Measurements from ENCODE around the gene WWTR1. TPM values are rescaled to one million over a fixed set of nuclear protein-coding genes. Genes with fewer than 3 reads are reported as not detected.
A peak's percentile ranks its signal among the peaks of the same experiment; 100 is the strongest.

Gene WWTR1
- polyA plus RNA-seq, 1 experiment = 164 TPM

GRCh38 chr3:149474250-149474817 is 183.5 kb downstream of the WWTR1 start, which contains the start of gene TM4SF4:
TM4SF4 (plus strand) TSS chr3:149474697; CDS start chr3:149474878, 181 bp downstream.
- Histone ChIP-seq H3K27ac (ENCODE audit: low read depth, low read length) (peak within 1 kb of the TSS; percentile 4), H3K27me3 (ENCODE audit: control insufficient read depth, insufficient read depth, low read length) (no peaks in the 10 kb centered on the region), H3K9me3 (ENCODE audit: control insufficient read depth, insufficient read depth, low read length) (peaks cover 3% of the 10 kb centered on the region), H3K4me3 (ENCODE audit: low read depth, low read length) (no peak within 1 kb of the TSS)
- no peak for DNase-seq (ENCODE audit: low read depth, low spot score)
- ChIA-PET CTCF (interaction anchor here (0.9 to 2.1 kb wide), 4 partner anchors 9 to 519 kb away, joined by 3 to 6 read pairs (median 6); no protein-coding TSS in a partner anchor), POLR2A (no interaction called here)
- TF ChIP-seq CTCF (IDR thresholded peaks at IDR 0.05; ENCODE audit: low read depth, low read length) = no peak

- ChIA-PET POLR2A (interaction anchor here (0.5 to 1.7 kb wide), 5 partner anchors 11 to 502 kb away, joined by 3 to 5 read pairs (median 3); no protein-coding TSS in a partner anchor), CTCF (interaction anchor here (0.5 to 2.2 kb wide), 7 partner anchors 10 to 518 kb away, joined by 3 to 6 read pairs (median 6); no protein-coding TSS in a partner anchor)
- Histone ChIP-seq H3K9me3 (ENCODE audit: control insufficient read depth, insufficient read depth, low read length) (peaks cover 3% of the 10 kb centered on the region), H3K27ac (ENCODE audit: low read depth, low read length) (peak overlapping the region; percentile 4), H3K27me3 (ENCODE audit: control insufficient read depth, insufficient read depth, low read length) (no peaks in the 10 kb centered on the region), H3K4me3 (ENCODE audit: low read depth, low read length) (no peak overlapping the region)
- DNase-seq (ENCODE audit: low read depth, low spot score) = no peak
- TF ChIP-seq CTCF (IDR thresholded peaks at IDR 0.05; ENCODE audit: low read depth, low read length) = no peak
Measured at GRCh38 chr3:149473357-149474249, 184.2 kb downstream of the WWTR1 start.

- Histone ChIP-seq H3K27me3 (ENCODE audit: control insufficient read depth, insufficient read depth, low read length) (no peaks in the 10 kb centered on the region), H3K9me3 (ENCODE audit: control insufficient read depth, insufficient read depth, low read length) (peaks cover 3% of the 10 kb centered on the region), H3K27ac (ENCODE audit: low read depth, low read length) (no peak overlapping the region), H3K4me3 (ENCODE audit: low read depth, low read length) (no peak overlapping the region)
- no peak for TF ChIP-seq CTCF (IDR thresholded peaks at IDR 0.05; ENCODE audit: low read depth, low read length)
- CTCF ChIA-PET = interaction anchor here (0.7 to 2.2 kb wide), 3 partner anchors 23 to 352 kb away, joined by 3 to 6 read pairs (median 3); no protein-coding TSS in a partner anchor
- POLR2A ChIA-PET = interaction anchor here (1.0 to 1.7 kb wide), 3 partner anchors 9 to 99 kb away, joined by 3 to 5 read pairs (median 3); no protein-coding TSS in a partner anchor
- no peak for DNase-seq (ENCODE audit: low read depth, low spot score)
Measured at GRCh38 chr3:149472030-149472797, 185.6 kb downstream of the WWTR1 start.

- TF ChIP-seq CTCF (IDR thresholded peaks at IDR 0.05; ENCODE audit: low read depth, low read length) = no peak
- CTCF ChIA-PET = interaction anchor here (0.8 to 1.5 kb wide), 3 partner anchors 9 to 515 kb away, joined by 3 to 5 read pairs (median 4); no protein-coding TSS in a partner anchor
- no peak for DNase-seq (ENCODE audit: low read depth, low spot score)
- no peaks in the 10 kb centered on the region for H3K9me3 ChIP-seq (ENCODE audit: control insufficient read depth, insufficient read depth, low read length)
- POLR2A ChIA-PET = interaction anchor here (1.1 kb wide), 1 partner anchor 22 kb away, joined by 3 read pairs; no protein-coding TSS in a partner anchor
- no peaks in the 10 kb centered on the region for H3K27me3 ChIP-seq (ENCODE audit: control insufficient read depth, insufficient read depth, low read length)
- no peak overlapping the region for H3K4me3 ChIP-seq (ENCODE audit: low read depth, low read length)
- H3K27ac ChIP-seq (ENCODE audit: low read depth, low read length) = no peak overlapping the region
Measured at GRCh38 chr3:149470381-149470780, 187.4 kb downstream of the WWTR1 start.
